SK-N-MC (cell line): ENCODE measurements around the gene NIM1K.

Experiments
- EZH2 ChIP-seq: fragments of 200-600 bp; sonication (generic); IDR thresholded peaks from one replicate; pipeline ENCODE4 v1.6.1; 2017; ENCODE audit warnings: antibody characterized with exemption
- POLR2AphosphoS5 ChIP-seq: IDR thresholded peaks from 2 replicates; pipeline ENCODE4 v1.6.1; 2012; ENCODE audit warnings: mild to moderate bottlenecking, low read depth, low read length, borderline replicate concordance

DNA sequence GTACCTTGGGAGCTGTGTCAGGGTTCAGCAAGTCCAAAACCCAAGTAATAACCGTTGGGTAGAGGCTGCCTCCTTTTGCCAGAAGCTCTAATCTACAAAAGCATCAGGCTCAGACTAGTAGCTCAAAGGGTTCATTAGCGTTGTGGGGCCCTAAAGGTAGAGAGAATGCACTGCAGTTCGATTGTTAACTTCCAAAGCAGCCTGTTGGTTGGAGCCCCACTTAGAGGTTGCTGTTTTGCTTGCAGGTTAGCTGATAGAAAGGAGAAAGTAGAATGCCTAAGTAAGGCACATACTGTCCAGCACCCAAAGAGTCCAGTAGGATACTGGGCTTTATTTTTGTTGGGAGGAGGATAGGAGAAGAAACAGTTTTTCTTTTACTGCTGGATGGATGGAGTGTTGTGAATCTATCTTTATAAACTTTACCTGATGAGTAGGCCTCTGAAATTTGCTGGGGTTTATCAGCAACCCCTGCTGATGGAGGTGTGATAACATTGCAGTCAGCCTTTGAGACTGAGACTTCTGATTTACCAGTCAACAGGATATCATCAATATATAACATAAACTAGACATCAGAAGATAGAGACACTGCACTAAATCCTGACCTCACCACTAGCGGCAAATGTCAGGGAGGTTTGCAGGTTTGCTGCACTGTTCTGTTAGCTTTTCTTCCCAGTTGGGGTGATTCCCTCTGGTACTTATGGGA lies 36.5 kb upstream of the NIM1K start:
- no peak for TF ChIP-seq POLR2AphosphoS5
- TF ChIP-seq EZH2, result no peak
